ENCODE results near the gene DNMT3A.

Gene DNMT3A

GRCh38 chr2:25197336-25198208 lies 144.2 kb downstream of the DNMT3A start:
- DNase-seq = no peak

GRCh38 chr2:25194576-25195122 lies 147.1 kb downstream of the DNMT3A start:
- DNase-seq = no peak

- DNase-seq = no peak
Observed at GRCh38 chr2:25190536-25190935, 151.2 kb downstream of the DNMT3A start.

- DNase-seq = no peak
Observed at GRCh38 chr2:25188405-25188804, 153.3 kb downstream of the DNMT3A start.

GRCh38 chr2:25187729-25188350 lies 153.9 kb downstream of the DNMT3A start:
- no peak for DNase-seq

- no peak for DNase-seq
Observed at GRCh38 chr2:25184254-25184653, 157.5 kb downstream of the DNMT3A start.

- no peak for DNase-seq
Observed at GRCh38 chr2:25178976-25179375, 162.7 kb downstream of the DNMT3A start.

Measured in hematopoietic multipotent progenitor cell treated with erythropoietin and hydrocortisone succinate and interleukin-3 and kit ligand, for 4 days (in vitro differentiated cells).